DOHH2 (cell line): ENCODE results near the gene SLC4A2.

Experiments
- EZH2phosphoT487 ChIP-seq: fragments of 200-600 bp; sonication (generic); IDR thresholded peaks from 2 replicates; pipeline ENCODE4 v1.6.1; 2017; ENCODE audit warnings: borderline replicate concordance, mild to moderate bottlenecking, antibody characterized with exemption, low read length, moderate library complexity, mixed read lengths
- TF ChIP-seq, protein P1 (sequence below): fragments of 200-600 bp; sonication (generic); IDR thresholded peaks from one replicate; pipeline ENCODE4 v1.5.1; 2014; ENCODE audit warnings: antibody characterized with exemption, mild to moderate bottlenecking, low read depth, low read length; ENCODE audit not compliant: poor library complexity, severe bottlenecking

DNA sequence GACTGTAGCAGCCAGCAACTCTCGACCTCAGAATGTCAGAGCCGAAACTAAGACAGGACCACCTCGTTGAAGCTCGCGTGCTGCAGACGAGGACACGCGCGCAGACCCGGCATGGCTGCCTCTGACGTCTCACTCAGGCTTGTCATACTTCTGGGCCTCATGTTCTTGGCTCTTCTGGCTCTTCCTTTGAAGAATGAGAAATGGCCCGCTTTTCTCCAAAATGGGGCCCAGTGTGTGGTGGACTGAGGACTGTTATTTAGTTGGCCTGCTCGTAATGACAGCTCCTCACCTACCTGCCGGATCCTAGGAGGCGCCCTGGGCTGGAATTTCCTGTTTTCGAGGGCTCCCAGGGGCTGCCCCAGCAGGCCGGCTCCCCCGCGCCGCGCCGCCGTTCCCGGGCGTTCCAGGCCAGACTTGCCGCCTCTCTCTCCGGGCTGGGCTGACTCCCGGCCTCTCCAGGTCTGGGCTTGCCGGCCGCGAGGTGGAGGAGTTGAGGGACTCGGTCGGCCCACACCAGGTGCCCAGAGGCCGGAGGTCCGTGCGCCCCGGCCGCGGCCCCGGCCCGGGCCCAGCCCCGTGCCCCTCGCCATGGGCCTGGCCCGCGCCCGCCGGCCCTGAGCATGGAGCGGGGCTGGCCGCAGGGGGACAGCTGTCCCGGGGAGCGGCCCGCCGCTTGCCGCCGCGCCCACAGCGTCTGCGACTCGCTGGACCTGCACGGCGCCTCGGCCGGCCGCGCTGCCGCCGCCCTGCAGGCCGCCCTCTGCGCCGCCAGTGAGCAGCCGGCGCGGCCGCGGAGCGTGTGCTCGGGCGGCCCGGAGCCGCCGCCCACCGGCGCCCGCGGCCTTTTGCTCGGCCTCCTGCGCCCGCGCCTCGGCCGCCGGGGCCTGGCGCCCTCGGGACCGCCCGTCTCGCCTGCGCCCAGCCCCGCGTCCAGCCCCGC is 55.0 kb downstream of the SLC4A2 start:
- TF ChIP-seq, protein P1, sequence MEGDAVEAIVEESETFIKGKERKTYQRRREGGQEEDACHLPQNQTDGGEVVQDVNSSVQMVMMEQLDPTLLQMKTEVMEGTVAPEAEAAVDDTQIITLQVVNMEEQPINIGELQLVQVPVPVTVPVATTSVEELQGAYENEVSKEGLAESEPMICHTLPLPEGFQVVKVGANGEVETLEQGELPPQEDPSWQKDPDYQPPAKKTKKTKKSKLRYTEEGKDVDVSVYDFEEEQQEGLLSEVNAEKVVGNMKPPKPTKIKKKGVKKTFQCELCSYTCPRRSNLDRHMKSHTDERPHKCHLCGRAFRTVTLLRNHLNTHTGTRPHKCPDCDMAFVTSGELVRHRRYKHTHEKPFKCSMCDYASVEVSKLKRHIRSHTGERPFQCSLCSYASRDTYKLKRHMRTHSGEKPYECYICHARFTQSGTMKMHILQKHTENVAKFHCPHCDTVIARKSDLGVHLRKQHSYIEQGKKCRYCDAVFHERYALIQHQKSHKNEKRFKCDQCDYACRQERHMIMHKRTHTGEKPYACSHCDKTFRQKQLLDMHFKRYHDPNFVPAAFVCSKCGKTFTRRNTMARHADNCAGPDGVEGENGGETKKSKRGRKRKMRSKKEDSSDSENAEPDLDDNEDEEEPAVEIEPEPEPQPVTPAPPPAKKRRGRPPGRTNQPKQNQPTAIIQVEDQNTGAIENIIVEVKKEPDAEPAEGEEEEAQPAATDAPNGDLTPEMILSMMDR = no peak
- TF ChIP-seq EZH2phosphoT487 = no peak
